CD4-positive, alpha-beta T cell (primary cell): ENCODE data around the gene KCNC1. TPM values are rescaled to one million over a fixed set of nuclear protein-coding genes. Genes with fewer than 3 reads are reported as not detected.

ENCODE experiments used
- ATAC-seq: fragments of 200-7000 bp; cut with Tn5 transposase; one replicate; pipeline ENCODE4 v1.10.0; 2022; ENCODE audit warnings: mild to moderate bottlenecking; ENCODE audit not compliant: poor library complexity
- CTCF ChIA-PET: fragments of 350-600 bp; sonication (Branson Sonifier 250); formaldehyde crosslinking; loops from one replicate; lab custom pipeline; 2021; ENCODE audit warnings: antibody characterized with exemption, inconsistent platforms; lab: Charles Lee
- POLR2A ChIA-PET: fragments of 350-600 bp; sonication (Branson Sonifier 250); formaldehyde crosslinking; loops from one replicate; lab custom pipeline; 2021; ENCODE audit warnings: antibody characterized with exemption, inconsistent platforms; lab: Charles Lee
- DNase-seq, 14 experiments: peaks; one replicate each; pipeline ENCODE4 v3.0.0-alpha.2; 2013 to 2020; ENCODE audit warnings: mixed read lengths in 2 of 14
- H3K27ac ChIP-seq, 2 donors: one replicate each; pipeline versions ENCODE4 v1.5.1 to v1.7.0; 2013; ENCODE audit warnings: low read length in 2 of 2, low read depth in 1 of 2, mild to moderate bottlenecking in 1 of 2
- H3K27me3 ChIP-seq, 2 experiments: 1 replicate in 1 of 2; 2 replicates in 1 of 2; pipeline versions ENCODE4 v1.6.1 to v1.7.0; 2013; ENCODE audit warnings: low read length in 2 of 2, control low read depth in 1 of 2, mild to moderate bottlenecking in 1 of 2, moderate library complexity in 1 of 2; ENCODE audit not compliant: insufficient read depth in 2 of 2, control insufficient read depth in 1 of 2
- H3K36me3 ChIP-seq: one replicate; pipeline ENCODE4 v1.6.1; 2013; ENCODE audit warnings: low read length, control low read depth; ENCODE audit not compliant: insufficient read depth
- H3K4me1 ChIP-seq: one replicate; pipeline ENCODE4 v1.6.1; 2013; ENCODE audit warnings: low read length, control low read depth; ENCODE audit not compliant: insufficient read depth
- H3K4me3 ChIP-seq: one replicate; pipeline ENCODE4 v1.5.1; 2013; ENCODE audit warnings: mild to moderate bottlenecking, low read length, moderate library complexity
- H3K9me3 ChIP-seq, 2 experiments: 1 replicate in 1 of 2; 2 replicates in 1 of 2; pipeline versions ENCODE4 v1.6.1 to v1.7.0; 2013; ENCODE audit warnings: low read length in 2 of 2, mild to moderate bottlenecking in 2 of 2, control low read depth in 1 of 2, moderate library complexity in 1 of 2; ENCODE audit not compliant: control insufficient read depth in 1 of 2, insufficient read depth in 1 of 2
- H3K27ac Mint-ChIP-seq: one replicate; pipeline ENCODE4 v1.8.0; 2020; ENCODE audit warnings: mixed read lengths
- H3K27me3 Mint-ChIP-seq: one replicate; pipeline ENCODE4 v1.8.0; 2021; ENCODE audit warnings: mixed read lengths
- H3K36me3 Mint-ChIP-seq: one replicate; pipeline ENCODE4 v1.8.0; 2021; ENCODE audit warnings: low read depth, mixed read lengths
- H3K4me1 Mint-ChIP-seq: one replicate; pipeline ENCODE4 v1.8.0; 2021; ENCODE audit warnings: low read depth, mixed read lengths
- H3K4me3 Mint-ChIP-seq: one replicate; pipeline ENCODE4 v1.8.0; 2020; ENCODE audit warnings: mild to moderate bottlenecking, mixed read lengths
- H3K9me3 Mint-ChIP-seq: one replicate; pipeline ENCODE4 v1.8.0; 2020; ENCODE audit warnings: mixed read lengths
- CTCF ChIP-seq: fragments of 200-600 bp; IDR thresholded peaks from one replicate; pipeline ENCODE4 v1.8.0; 2022; ENCODE audit warnings: antibody characterized with exemption, mild to moderate bottlenecking
- intact Hi-C, 2 experiments: fragments of 100-400 bp; cut with DNase I in 1 of 2; cut with micrococcal nuclease in 1 of 2; formaldehyde crosslinking; loops; one replicate each; pipeline versions ENCODE4 v1.15.1 to v1.9.0; 2023 to 2025; cut with DNase I, micrococcal nuclease
- total RNA-seq, 174 experiments: library from RNA in 2 of 174; stranded (reverse) in 2 of 174; gene quantifications; one replicate each; pipeline ENCODE4 v1.2.3 and lab custom pipeline; 2021 to 2026

Gene KCNC1
- total RNA-seq, 2 experiments from 2014 or later: not detected

DNA sequence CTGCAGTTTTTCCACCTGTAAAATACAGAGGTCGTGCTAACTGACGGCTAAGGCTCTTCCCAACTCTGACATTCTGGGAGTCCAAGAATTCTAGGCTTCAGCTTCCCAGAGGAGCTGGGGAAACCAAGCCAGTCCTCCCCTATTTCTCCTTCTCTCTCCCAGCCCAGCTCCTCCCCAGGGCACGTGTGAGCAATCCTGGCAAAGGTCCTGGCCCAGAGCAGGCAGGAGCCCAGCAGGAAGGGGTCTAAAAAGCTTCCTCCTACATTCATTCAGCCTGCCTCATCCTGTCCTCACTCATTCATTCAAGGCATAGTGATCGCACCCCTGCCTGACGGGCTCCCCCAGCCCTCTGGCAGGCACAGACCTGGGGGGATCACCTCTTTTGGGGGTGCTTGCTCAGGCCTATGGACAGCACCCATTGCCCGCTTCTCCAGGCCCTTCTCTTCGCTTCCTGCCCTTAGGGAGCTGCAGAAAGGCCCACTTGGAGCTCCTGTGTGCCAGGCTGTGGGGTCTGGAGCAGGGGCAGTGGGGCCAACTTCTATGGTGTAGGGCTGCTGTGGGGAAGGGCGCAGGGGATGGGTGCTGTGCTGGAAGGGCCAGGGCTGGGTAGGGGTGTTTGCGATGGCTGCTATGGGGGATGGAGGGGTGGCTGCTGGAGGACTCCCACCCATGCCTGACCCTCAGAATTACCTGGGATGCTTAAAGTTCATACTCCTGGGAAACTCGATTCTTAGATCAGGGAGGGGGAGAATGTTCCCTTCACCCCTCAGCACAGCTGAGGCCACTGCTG lies 9.8 kb downstream of the KCNC1 start:
- CTCF ChIA-PET: no interaction called here
- Mint-ChIP-seq H3K27ac (no peak overlapping the region), H3K4me1 (no peaks in the 10 kb centered on the region), H3K27me3 (peaks cover 43% of the 10 kb centered on the region), H3K4me3 (no peak overlapping the region), H3K9me3 (no peaks in the 10 kb centered on the region), H3K36me3 (no peaks in the 10 kb centered on the region)
- Histone ChIP-seq H3K27me3 (peaks cover 8% of the 10 kb centered on the region in 2 experiments), H3K36me3 (no peaks in the 10 kb centered on the region), H3K9me3 (peaks cover 0 to 15% of the 10 kb centered on the region in 2 experiments), H3K27ac (no peak overlapping the region), H3K4me3 (no peak overlapping the region), H3K4me1 (no peaks in the 10 kb centered on the region)
- no peak for DNase-seq
- intact Hi-C loops: no loop called here
- POLR2A ChIA-PET: no interaction called here
- no peak for ATAC-seq
- TF ChIP-seq CTCF: no peak

GRCh38 chr11:17745023-17745772 lies 10.6 kb downstream of the KCNC1 start:
- H3K36me3 ChIP-seq: no peaks in the 10 kb centered on the region
- no peak overlapping the region for H3K4me3 ChIP-seq
- intact Hi-C loops: no loop called here
- Mint-ChIP-seq H3K4me3 (no peak overlapping the region), H3K27me3 (peaks cover 43% of the 10 kb centered on the region), H3K27ac (no peak overlapping the region), H3K9me3 (no peaks in the 10 kb centered on the region), H3K36me3 (no peaks in the 10 kb centered on the region), H3K4me1 (no peaks in the 10 kb centered on the region)
- peaks cover 2 to 8% of the 10 kb centered on the region in 2 experiments for H3K27me3 ChIP-seq
- DNase-seq (no peak), ATAC-seq (no peak)
- peaks cover 0 to 15% of the 10 kb centered on the region in 2 experiments for H3K9me3 ChIP-seq
- ChIA-PET POLR2A (no interaction called here), CTCF (no interaction called here)
- no peaks in the 10 kb centered on the region for H3K4me1 ChIP-seq
- TF ChIP-seq CTCF: no peak
- no peak overlapping the region for H3K27ac ChIP-seq

GRCh38 chr11:17746096-17746495 lies 11.5 kb downstream of the KCNC1 start:
- Mint-ChIP-seq H3K27me3 (peaks cover 49% of the 10 kb centered on the region), H3K4me3 (no peak overlapping the region), H3K9me3 (no peaks in the 10 kb centered on the region), H3K27ac (no peak overlapping the region), H3K4me1 (no peaks in the 10 kb centered on the region), H3K36me3 (no peaks in the 10 kb centered on the region)
- ChIA-PET POLR2A (no interaction called here), CTCF (no interaction called here)
- no peaks in the 10 kb centered on the region for H3K36me3 ChIP-seq
- DNase-seq (no peak), ATAC-seq (no peak)
- peaks cover 0 to 15% of the 10 kb centered on the region in 2 experiments for H3K9me3 ChIP-seq
- H3K4me1 ChIP-seq: no peaks in the 10 kb centered on the region
- no peak for TF ChIP-seq CTCF
- intact Hi-C loops: no loop called here
- peaks cover 0 to 3% of the 10 kb centered on the region in 2 experiments for H3K27me3 ChIP-seq
- H3K4me3 ChIP-seq: no peak overlapping the region
- H3K27ac ChIP-seq: no peak overlapping the region
